Central memory CD4-positive, alpha-beta T cell (primary cell): ENCODE data around the gene PBRM1.

Experiments used
- DNase-seq: peaks from one replicate; pipeline ENCODE4 v3.0.0; 2022

Gene PBRM1

GRCh38 chr3:52522651-52523251 is 163.0 kb downstream of the PBRM1 start:
- DNase-seq = no peak

GRCh38 chr3:52521881-52522650 is 163.6 kb downstream of the PBRM1 start:
- no peak for DNase-seq

- DNase-seq = no peak
Measured at GRCh38 chr3:52521488-52521824, 164.3 kb downstream of the PBRM1 start.

- DNase-seq = no peak
Measured at GRCh38 chr3:52520716-52521487, 164.8 kb downstream of the PBRM1 start.

GRCh38 chr3:52520141-52520667 is 165.5 kb downstream of the PBRM1 start:
- no peak for DNase-seq

- DNase-seq = no peak
Measured at GRCh38 chr3:52519445-52520140, 166.1 kb downstream of the PBRM1 start.

GRCh38 chr3:52518723-52519444 is 166.8 kb downstream of the PBRM1 start:
- DNase-seq = no peak

GRCh38 chr3:52517796-52518722 is 167.7 kb downstream of the PBRM1 start:
- no peak for DNase-seq

- no peak for DNase-seq
Measured at GRCh38 chr3:52516509-52517195, 169.1 kb downstream of the PBRM1 start.

GRCh38 chr3:52515192-52515591 is 170.5 kb downstream of the PBRM1 start:
- no peak for DNase-seq

- DNase-seq = no peak
Measured at GRCh38 chr3:52514576-52514975, 171.1 kb downstream of the PBRM1 start.

- no peak for DNase-seq
Measured at GRCh38 chr3:52513281-52513680, 172.4 kb downstream of the PBRM1 start.

- DNase-seq = no peak
Measured at GRCh38 chr3:52512727-52513126, 173.0 kb downstream of the PBRM1 start.

- no peak for DNase-seq
Measured at GRCh38 chr3:52512105-52512504, 173.6 kb downstream of the PBRM1 start.

GRCh38 chr3:52511509-52511908 is 174.2 kb downstream of the PBRM1 start:
- DNase-seq = no peak

- DNase-seq = no peak
Measured at GRCh38 chr3:52509753-52510328, 175.9 kb downstream of the PBRM1 start.

GRCh38 chr3:52507359-52507758 is 178.4 kb downstream of the PBRM1 start:
- no peak for DNase-seq

- no peak for DNase-seq
Measured at GRCh38 chr3:52506266-52506966, 179.3 kb downstream of the PBRM1 start.

- DNase-seq = no peak
Measured at GRCh38 chr3:52504977-52505376, 180.7 kb downstream of the PBRM1 start.
